Stomach (tissue), 4 donors: ENCODE results near the gene PALM.

ENCODE experiments used
- CTCF ChIP-seq, 7 experiments: fragments of 450-650 bp in 4 of 7; fragments of 200-600 bp in 3 of 7; sonication (generic) in 3 of 7; IDR thresholded peaks; one replicate each; pipeline ENCODE4 v1.5.1; 2016 to 2019; ENCODE audit warnings: antibody characterized with exemption in 7 of 7, control low read depth in 2 of 7, mild to moderate bottlenecking in 1 of 7
- POLR2A ChIP-seq, 4 donors: fragments of 450-650 bp; IDR thresholded peaks; one replicate each; pipeline ENCODE4 v1.6.1; 2016; ENCODE audit warnings: antibody characterized with exemption in 4 of 4, control low read depth in 2 of 4, mild to moderate bottlenecking in 1 of 4, moderate library complexity in 1 of 4
- POLR2AphosphoS5 ChIP-seq, 3 donors: sonication (generic); formaldehyde crosslinking; IDR thresholded peaks; one replicate each; pipeline ENCODE4 v1.6.1; 2016; ENCODE audit warnings: antibody characterized with exemption in 3 of 3

GRCh38 chr19:710767-711166 lies 2.0 kb downstream of the PALM start:
- TF ChIP-seq CTCF (IDR thresholded peaks at IDR 0.05) (no peak), POLR2A (IDR thresholded peaks at IDR 0.05) (no peak), POLR2AphosphoS5 (IDR thresholded peaks at IDR 0.05) (no peak)
